K562 (cell line): Measurements from ENCODE around the gene CTNNBL1.

ENCODE experiments used
- ATF6 ChIP-seq: sonication (generic); formaldehyde crosslinking; IDR thresholded peaks from 2 replicates; pipeline ENCODE4 v1.4.0; 2020; ENCODE audit warnings: mild to moderate bottlenecking, missing genetic modification reagents
- CREM ChIP-seq: IDR thresholded peaks from 2 replicates; pipeline ENCODE4 v1.6.1; 2014; ENCODE audit warnings: antibody characterized with exemption, low read depth
- E2F6 ChIP-seq, 2 experiments: IDR thresholded peaks; 2 replicates each; pipeline ENCODE4 v1.6.1; 2011; ENCODE audit warnings: borderline replicate concordance in 1 of 2, control low read depth in 1 of 2, low read depth in 1 of 2, low read length in 1 of 2, mild to moderate bottlenecking in 1 of 2, mixed read lengths in 1 of 2, moderate library complexity in 1 of 2; ENCODE audit not compliant: insufficient read depth in 1 of 2, insufficient read length in 1 of 2, poor library complexity in 1 of 2, severe bottlenecking in 1 of 2; ENCODE audit errors: extremely low read depth in 1 of 2
- FOXJ3 ChIP-seq: sonication (generic); formaldehyde crosslinking; IDR thresholded peaks from 2 replicates; pipeline ENCODE4 v1.4.0; 2020; ENCODE audit warnings: mild to moderate bottlenecking, missing genetic modification reagents
- GTF2F1 ChIP-seq: IDR thresholded peaks from 2 replicates; pipeline ENCODE4 v1.6.1; 2011; ENCODE audit warnings: low read depth, low read length, improper control_type of control experiment
- MEF2A ChIP-seq: IDR thresholded peaks from 2 replicates; pipeline ENCODE4 v1.6.1; 2011; ENCODE audit warnings: low read depth, mild to moderate bottlenecking, low read length, moderate library complexity; ENCODE audit not compliant: control insufficient read depth
- MLX ChIP-seq, 2 experiments: fragments of 450-650 bp in 1 of 2; sonication (generic) in 1 of 2; formaldehyde crosslinking; conservative IDR thresholded peaks; 2 replicates each; pipeline versions ENCODE4 v1.4.0 to v1.8.1; 2020 to 2022; ENCODE audit warnings: mild to moderate bottlenecking in 1 of 2, missing genetic modification reagents in 1 of 2
- TAF1 ChIP-seq: IDR thresholded peaks from 2 replicates; pipeline ENCODE4 v1.6.1; 2011; ENCODE audit warnings: mild to moderate bottlenecking, low read length, moderate library complexity; ENCODE audit not compliant: insufficient read depth, control insufficient read depth, severe bottlenecking; ENCODE audit errors: extremely low read depth
- TEAD4 ChIP-seq, 2 experiments: sonication (generic) in 1 of 2; formaldehyde crosslinking in 1 of 2; IDR thresholded peaks; 2 replicates each; pipeline versions ENCODE4 v1.6.1 to v1.8.0; 2012 to 2022; ENCODE audit warnings: borderline replicate concordance in 1 of 2, inconsistent platforms in 1 of 2, low read length in 1 of 2, mild to moderate bottlenecking in 1 of 2, missing genetic modification reagents in 1 of 2
- THRAP3 ChIP-seq: fragments of 450-650 bp; IDR thresholded peaks from 2 replicates; pipeline ENCODE4 v1.6.1; 2016; ENCODE audit warnings: mild to moderate bottlenecking, inconsistent platforms, borderline replicate concordance
- TSHZ1 ChIP-seq: fragments of 250-450 bp; sonication (Bioruptor Pico); IDR thresholded peaks from 2 replicates; pipeline ENCODE4 v1.4.0; 2020; ENCODE audit warnings: mild to moderate bottlenecking, moderate library complexity
- ZBTB40 ChIP-seq, 2 experiments: fragments of 450-650 bp in 1 of 2; sonication (generic) in 1 of 2; formaldehyde crosslinking in 1 of 2; IDR thresholded peaks; 2 replicates each; pipeline versions ENCODE4 v1.7.1 to v1.9.0; 2016 to 2022; ENCODE audit warnings: inconsistent platforms in 1 of 2, mild to moderate bottlenecking in 1 of 2, missing genetic modification reagents in 1 of 2

GRCh38 chr20:37657924-37658804 is 35.7 kb upstream of the CTNNBL1 start:
- no peak for TF ChIP-seq TSHZ1 (CRISPR knock-in tag)
- no peak for TF ChIP-seq FOXJ3 (CRISPR knock-in tag)
- no peak for TF ChIP-seq ZBTB40 (IDR thresholded peaks at IDR 0.05)
- TF ChIP-seq ZBTB40 (CRISPR knock-in tag; IDR thresholded peaks at IDR 0.05), result no peak
- no peak for TF ChIP-seq MLX (CRISPR knock-in tag; conservative IDR thresholded peaks at IDR 0.05)
- no peak for TF ChIP-seq E2F6 (IDR thresholded peaks at IDR 0.05; ENCODE audit: borderline replicate concordance in 1 of 2, extremely low read depth in 1 of 2, insufficient read depth in 1 of 2, insufficient read length in 1 of 2, low read depth in 1 of 2, low read length in 1 of 2, poor library complexity in 1 of 2, severe bottlenecking in 1 of 2)
- no peak for TF ChIP-seq MEF2A
- TF ChIP-seq TAF1, result no peak
- TF ChIP-seq ATF6 (CRISPR knock-in tag), result no peak
- no peak for TF ChIP-seq GTF2F1
- TF ChIP-seq TEAD4 (IDR thresholded peaks at IDR 0.05; ENCODE audit: low read length), result no peak
- no peak for TF ChIP-seq TEAD4 (CRISPR knock-in tag; IDR thresholded peaks at IDR 0.05; ENCODE audit: borderline replicate concordance)
- no peak for TF ChIP-seq CREM
- no peak for TF ChIP-seq THRAP3
